Endothelial cell of umbilical vein (primary cell): ENCODE results near the gene PITPNB. TPM values are rescaled to one million over a fixed set of nuclear protein-coding genes. Genes with fewer than 3 reads are reported as not detected.

Source experiments
- BruUV-seq: library from RNA; stranded (reverse); fragments of 400-500 nt; replicated peaks from 2 replicates; lab custom pipeline; 2021; lab: Mats Ljungman, UMichigan
- CTCF ChIA-PET: fragments of 300-600, 350-600 bp; sonication (Branson Sonifier 250); formaldehyde crosslinking; loops from one replicate; lab custom pipeline; 2021; ENCODE audit warnings: antibody characterized with exemption, inconsistent platforms; lab: Charles Lee
- POLR2A ChIA-PET: fragments of 300-600, 350-600 bp; sonication (Branson Sonifier 250); formaldehyde crosslinking; loops from one replicate; lab custom pipeline; 2021; ENCODE audit warnings: antibody characterized with exemption, inconsistent platforms; lab: Charles Lee
- DNase-seq: peaks from one replicate; pipeline ENCODE4 v3.0.0-alpha.2; 2011; ENCODE audit warnings: low read depth, low spot score
- FAIRE-seq: peaks from 2 replicates; lab custom pipeline; 2011; peaks lifted over from hg19 to GRCh38; lab: Jason Lieb, UNC
- H2AFZ ChIP-seq: 2 replicates; pipeline ENCODE4 v1.6.0; 2012; ENCODE audit warnings: low read depth, low read length, control low read depth, inconsistent platforms
- H3K27ac ChIP-seq: 2 replicates; pipeline ENCODE4 v1.5.1; 2011; ENCODE audit warnings: low read depth, mild to moderate bottlenecking, control low read depth, low read length, moderate library complexity; ENCODE audit not compliant: insufficient read depth
- H3K27me3 ChIP-seq, 2 experiments: 2 replicates each; pipeline versions ENCODE4 v1.6.0 to v1.6.1; 2011; ENCODE audit warnings: low read length in 2 of 2, mixed read lengths in 1 of 2; ENCODE audit not compliant: control insufficient read depth in 2 of 2, insufficient read depth in 2 of 2
- H3K36me3 ChIP-seq, 2 experiments: 2 replicates in 1 of 2; 3 replicates in 1 of 2; pipeline ENCODE4 v1.5.1; 2011; ENCODE audit warnings: low read length in 2 of 2, mild to moderate bottlenecking in 1 of 2, moderate library complexity in 1 of 2; ENCODE audit not compliant: control insufficient read depth in 2 of 2, insufficient read depth in 2 of 2; ENCODE audit errors: extremely low read depth in 1 of 2
- H3K4me1 ChIP-seq: 3 replicates; pipeline ENCODE4 v1.5.1; 2011; ENCODE audit warnings: mild to moderate bottlenecking, low read length; ENCODE audit not compliant: control insufficient read depth, insufficient read depth; ENCODE audit errors: extremely low read depth
- H3K4me2 ChIP-seq: 2 replicates; pipeline ENCODE4 v1.6.1; 2011; ENCODE audit warnings: low read length, control low read depth, mixed read lengths; ENCODE audit not compliant: insufficient read depth
- H3K4me3 ChIP-seq, 3 experiments: fragments of 200-600 bp in 1 of 3; sonication (generic), shearing (Covaris generic) in 1 of 3; replicated peaks in 1 of 3; 2 replicates each; pipeline ENCODE4 v1.5.1; 2011 to 2016; ENCODE audit warnings: control low read depth in 3 of 3, low read length in 3 of 3, mild to moderate bottlenecking in 2 of 3, inconsistent platforms in 1 of 3, low read depth in 1 of 3, moderate library complexity in 1 of 3; ENCODE audit not compliant: insufficient read depth in 1 of 3
- H3K79me2 ChIP-seq: 2 replicates; pipeline ENCODE4 v1.6.0; 2012; ENCODE audit warnings: low read length, inconsistent platforms; ENCODE audit not compliant: control insufficient read depth, insufficient read depth
- H3K9ac ChIP-seq: replicated peaks from 2 replicates; pipeline ENCODE3; 2011; ENCODE audit warnings: low read length, control low read depth; ENCODE audit not compliant: insufficient read depth; ENCODE audit errors: extremely low read depth
- H3K9me1 ChIP-seq: replicated peaks from 3 replicates; pipeline ENCODE4 v1.6.0; 2011; ENCODE audit warnings: mild to moderate bottlenecking, low read length; ENCODE audit not compliant: control insufficient read depth, insufficient read depth; ENCODE audit errors: extremely low read depth
- H3K9me3 ChIP-seq: replicated peaks from 2 replicates; pipeline ENCODE4 v1.5.1; 2012; ENCODE audit warnings: low read length, inconsistent platforms; ENCODE audit not compliant: control insufficient read depth, insufficient read depth
- H4K20me1 ChIP-seq: replicated peaks from 2 replicates; pipeline ENCODE3; 2011; ENCODE audit warnings: mild to moderate bottlenecking, low read length; ENCODE audit not compliant: control insufficient read depth, insufficient read depth; ENCODE audit errors: extremely low read depth
- CTCF ChIP-seq, 2 donors: IDR thresholded peaks; 1 replicate in 1 of 2; 2 replicates in 1 of 2; pipeline ENCODE4 v1.5.1; 2011; ENCODE audit warnings: low read length in 2 of 2, mild to moderate bottlenecking in 2 of 2, moderate library complexity in 2 of 2, control low read depth in 1 of 2, inconsistent platforms in 1 of 2, low read depth in 1 of 2; ENCODE audit not compliant: insufficient read depth in 1 of 2; ENCODE audit errors: extremely low read depth in 1 of 2
- EZH2 ChIP-seq: IDR thresholded peaks from 2 replicates; pipeline ENCODE4 v1.6.1; 2012; ENCODE audit warnings: borderline replicate concordance, low read depth, mild to moderate bottlenecking, moderate library complexity, low read length, inconsistent platforms; ENCODE audit not compliant: severe bottlenecking
- FOS ChIP-seq: IDR thresholded peaks from 2 replicates; pipeline ENCODE4 v1.6.1; 2011; ENCODE audit warnings: mild to moderate bottlenecking, low read length, moderate library complexity, borderline replicate concordance; ENCODE audit not compliant: insufficient read depth
- MAX ChIP-seq: IDR thresholded peaks from 2 replicates; pipeline ENCODE4 v1.6.1; 2011; ENCODE audit not compliant: insufficient read depth, insufficient read length
- POLR2A ChIP-seq: IDR thresholded peaks from 2 replicates; pipeline ENCODE4 v1.6.1; 2012; ENCODE audit warnings: low read depth, mild to moderate bottlenecking, control low read depth, low read length
- POLR2AphosphoS5 ChIP-seq: IDR thresholded peaks from 2 replicates; pipeline ENCODE4 v1.6.1; 2012; ENCODE audit warnings: low read depth, mild to moderate bottlenecking, control low read depth, low read length, moderate library complexity; ENCODE audit not compliant: insufficient read depth
- dilution Hi-C: fragments of 300-500 bp; cut with MboI; formaldehyde crosslinking; loops from one replicate; pipeline ENCODE4 v1.15.0; 2019; ENCODE audit warnings: low sequenced_read_pairs; ENCODE audit not compliant: extremely low pct_ligation_motif_present
- intact Hi-C: fragments of 100-400 bp; cut with micrococcal nuclease; formaldehyde crosslinking; loops from one replicate; pipeline ENCODE4 v1.10.0; 2022
- polyA plus RNA-seq, 4 experiments: library from polyadenylated mRNA; depleted of rRNA in 3 of 4; stranded (reverse) in 3 of 4; unstranded in 1 of 4; fragments of >200 nt; gene quantifications; 2 replicates each; pipeline versions ENCODE4 v1.2.1 to v1.2.3, GENCODE V29; 2011 to 2012; ENCODE audit warnings: missing spikeins in 1 of 4
- total RNA-seq: library from RNA; stranded (reverse); gene quantifications from 2 replicates; pipeline ENCODE4 v1.2.3, GENCODE V29; 2021

The PITPNB gene
- total and polyA plus RNA-seq, 2 donors (not counting 3 experiments of a cell fraction or from before 2014, with no cell fraction given), result 29.7 to 108 TPM

- CTCF ChIA-PET, result no interaction called here
- intact Hi-C loops, result no loop called here
- POLR2A ChIA-PET, result no interaction called here
These were observed 44.9 kb downstream of the PITPNB start for GRCh38 chr22:27874185-27874584.

More at GRCh38 chr22:27874185-27874584, 44.9 kb downstream of the PITPNB start:
- no peak overlapping the region for H3K9ac ChIP-seq
- no peak overlapping the region for H3K4me2 ChIP-seq
- no peak overlapping the region for H2AFZ ChIP-seq
- TF ChIP-seq EZH2 (no peak), MAX (no peak), POLR2AphosphoS5 (no peak), FOS (no peak), POLR2A (no peak), CTCF (IDR thresholded peaks at IDR 0.05; ENCODE audit: extremely low read depth in 1 of 2, insufficient read depth in 1 of 2, low read depth in 1 of 2, low read length in 2 of 2) (no peak)
- peaks cover 68% of the 10 kb centered on the region for H3K79me2 ChIP-seq
- H3K9me1 ChIP-seq, result no peaks in the 10 kb centered on the region
- no peaks in the 10 kb centered on the region for H3K4me1 ChIP-seq
- H3K36me3 ChIP-seq, result peaks cover 14 to 23% of the 10 kb centered on the region in 2 experiments
- DNase-seq (no peak), FAIRE-seq (no peak)
- H3K9me3 ChIP-seq, result no peaks in the 10 kb centered on the region
- BruUV-seq, result no TSS peak
- peaks cover 1% of the 10 kb centered on the region for H4K20me1 ChIP-seq
- no peak overlapping the region for H3K27ac ChIP-seq
- no peaks in the 10 kb centered on the region for H3K27me3 ChIP-seq
- H3K4me3 ChIP-seq, result no peak overlapping the region
- dilution Hi-C loops, result no loop called here
